ENCODE measurements around the gene PLRG1. TPM values are rescaled to one million over a fixed set of nuclear protein-coding genes. Genes with fewer than 3 reads are reported as not detected.

The PLRG1 gene
- total RNA-seq, 4 donors from 2014 or later, result 30.3 to 42.4 (median 31.9) TPM

DNA sequence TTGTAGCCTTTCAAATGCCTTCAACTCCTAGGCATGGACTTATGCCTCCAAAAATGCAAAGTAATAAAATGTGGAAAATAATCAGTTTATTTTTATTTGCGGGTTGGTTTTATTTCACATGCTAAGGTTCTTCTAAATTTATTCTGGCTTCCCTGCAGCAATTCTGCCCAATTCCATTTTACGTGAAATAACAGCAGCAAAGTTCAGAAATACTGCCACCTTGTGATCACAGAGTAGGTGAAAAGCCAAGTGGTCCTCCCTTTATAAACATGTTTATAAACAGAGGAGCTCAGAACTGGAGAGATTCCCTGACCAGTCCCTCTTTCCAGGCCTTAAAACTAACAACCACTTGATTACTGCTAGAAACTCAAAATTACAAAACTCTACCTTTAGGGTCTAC is 43.9 kb downstream of the PLRG1 start:
- intact Hi-C loops (cut with DNase I; ENCODE audit: low total_unique reads), result no loop called here
- TF ChIP-seq, protein P1, sequence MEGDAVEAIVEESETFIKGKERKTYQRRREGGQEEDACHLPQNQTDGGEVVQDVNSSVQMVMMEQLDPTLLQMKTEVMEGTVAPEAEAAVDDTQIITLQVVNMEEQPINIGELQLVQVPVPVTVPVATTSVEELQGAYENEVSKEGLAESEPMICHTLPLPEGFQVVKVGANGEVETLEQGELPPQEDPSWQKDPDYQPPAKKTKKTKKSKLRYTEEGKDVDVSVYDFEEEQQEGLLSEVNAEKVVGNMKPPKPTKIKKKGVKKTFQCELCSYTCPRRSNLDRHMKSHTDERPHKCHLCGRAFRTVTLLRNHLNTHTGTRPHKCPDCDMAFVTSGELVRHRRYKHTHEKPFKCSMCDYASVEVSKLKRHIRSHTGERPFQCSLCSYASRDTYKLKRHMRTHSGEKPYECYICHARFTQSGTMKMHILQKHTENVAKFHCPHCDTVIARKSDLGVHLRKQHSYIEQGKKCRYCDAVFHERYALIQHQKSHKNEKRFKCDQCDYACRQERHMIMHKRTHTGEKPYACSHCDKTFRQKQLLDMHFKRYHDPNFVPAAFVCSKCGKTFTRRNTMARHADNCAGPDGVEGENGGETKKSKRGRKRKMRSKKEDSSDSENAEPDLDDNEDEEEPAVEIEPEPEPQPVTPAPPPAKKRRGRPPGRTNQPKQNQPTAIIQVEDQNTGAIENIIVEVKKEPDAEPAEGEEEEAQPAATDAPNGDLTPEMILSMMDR (IDR thresholded peaks at IDR 0.05), result no peak
- no peak for TF ChIP-seq POLR2A (IDR thresholded peaks at IDR 0.05)
- H3K4me3 ChIP-seq (ENCODE audit: low read depth, poor library complexity, severe bottlenecking), result no peak overlapping the region
- WGBS, 2 donors, result 7 to 31% methylated on average over 2 of the region's 2 CpGs
- no peak for DNase-seq (ENCODE audit: low spot score in 2 of 2)

DNA sequence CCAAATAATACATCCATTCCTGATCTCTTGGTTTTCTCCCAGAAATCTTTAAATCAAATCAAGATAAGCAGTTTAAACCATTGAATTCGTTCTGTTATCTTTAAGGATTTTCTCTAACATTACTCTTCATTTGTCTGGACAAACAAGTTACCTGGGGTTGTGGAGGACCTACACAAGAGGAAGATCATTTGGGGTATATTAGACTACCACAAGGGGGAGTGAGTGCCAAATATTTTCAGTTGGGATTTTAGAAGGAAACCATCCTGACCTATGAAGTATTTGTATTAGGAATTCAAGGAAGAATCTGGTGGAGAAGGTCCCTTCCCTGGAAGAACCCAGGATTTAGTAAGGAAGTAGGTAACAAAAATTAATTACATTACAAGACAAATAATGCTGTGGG is 46.6 kb downstream of the PLRG1 start:
- 33 to 43% methylated on average over 1 of the region's 1 CpG for WGBS, 2 donors
- TF ChIP-seq, protein P1 (IDR thresholded peaks at IDR 0.05), result no peak
- no peak for TF ChIP-seq POLR2A (IDR thresholded peaks at IDR 0.05)
- no peak for DNase-seq (ENCODE audit: low spot score in 2 of 2)
- intact Hi-C loops (cut with DNase I; ENCODE audit: low total_unique reads), result no loop called here
- H3K4me3 ChIP-seq (ENCODE audit: low read depth, poor library complexity, severe bottlenecking), result no peak overlapping the region

DNA sequence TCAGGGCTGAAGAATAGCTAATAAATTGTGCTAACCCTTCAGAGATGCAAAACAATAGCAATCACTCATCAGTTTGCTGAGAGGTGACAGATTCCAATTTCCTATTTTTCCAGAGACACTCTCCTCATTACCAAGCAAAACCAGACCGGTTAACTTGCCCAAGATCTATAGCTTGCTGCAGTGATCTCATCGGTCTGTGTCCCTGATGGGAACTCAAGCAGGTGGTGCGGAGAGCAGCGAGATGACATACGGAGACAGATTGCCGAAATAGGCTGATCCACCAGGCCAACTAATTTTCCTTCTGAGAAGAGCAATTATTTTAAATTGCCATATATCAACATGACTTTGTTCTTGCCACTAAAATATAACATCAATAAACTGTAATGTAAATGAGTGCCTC is 48.1 kb downstream of the PLRG1 start:
- no peak for TF ChIP-seq POLR2A (IDR thresholded peaks at IDR 0.05)
- TF ChIP-seq, protein P1 (IDR thresholded peaks at IDR 0.05), result no peak
- intact Hi-C loops (cut with DNase I; ENCODE audit: low total_unique reads), result no loop called here
- WGBS, 2 donors, result 72 to 77% methylated on average over 6 of the region's 6 CpGs
- H3K4me3 ChIP-seq (ENCODE audit: low read depth, poor library complexity, severe bottlenecking), result no peak overlapping the region
- DNase-seq (ENCODE audit: low spot score in 2 of 2), result no peak

DNA sequence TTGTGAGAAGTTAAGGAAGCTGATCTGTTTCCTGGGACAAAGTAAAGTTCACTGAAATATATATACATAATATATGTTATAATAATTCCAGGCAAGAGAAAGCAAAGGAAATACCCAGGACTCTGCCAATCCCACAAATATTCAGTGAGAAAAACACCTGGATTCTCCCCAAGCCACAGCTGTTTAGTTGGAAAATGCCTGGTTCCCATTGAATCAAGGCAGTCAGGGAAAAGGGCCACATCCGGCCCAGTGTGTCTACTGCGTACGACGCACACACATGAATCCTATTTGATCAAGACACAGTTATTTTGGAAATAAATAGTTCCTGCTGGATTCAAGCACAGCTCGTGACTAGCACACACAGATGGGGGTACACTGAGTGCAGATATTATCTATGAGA is 52.3 kb downstream of the PLRG1 start:
- no peak for DNase-seq (ENCODE audit: low spot score in 2 of 2)
- no peak for TF ChIP-seq POLR2A (IDR thresholded peaks at IDR 0.05)
- TF ChIP-seq, protein P1 (IDR thresholded peaks at IDR 0.05), result no peak
- intact Hi-C loops (cut with DNase I; ENCODE audit: low total_unique reads), result no loop called here
- WGBS, 2 donors, result 63 to 74% methylated on average over 5 of the region's 5 CpGs
- no peak overlapping the region for H3K4me3 ChIP-seq (ENCODE audit: low read depth, poor library complexity, severe bottlenecking)

DNA sequence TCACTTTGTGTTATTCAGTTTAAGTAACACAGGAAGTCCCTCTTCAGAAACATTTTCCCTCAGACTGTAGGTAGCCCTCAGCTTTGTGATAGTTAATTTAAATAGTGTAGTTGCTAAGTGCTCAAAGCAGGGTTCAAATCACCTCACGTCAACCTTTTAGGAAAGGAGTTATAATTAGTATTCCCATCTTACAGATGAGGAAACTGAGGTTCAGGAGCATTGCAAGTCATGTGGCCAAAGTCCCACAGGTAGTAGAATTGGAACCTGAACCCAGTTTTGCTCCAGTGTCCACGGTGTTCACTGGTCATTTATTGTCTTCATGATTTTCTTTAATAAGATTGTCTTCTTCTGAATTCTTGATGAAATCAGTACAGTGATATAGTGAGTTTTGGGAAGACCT is 54.3 kb downstream of the PLRG1 start:
- 92 to 94% methylated on average over 2 of the region's 2 CpGs for whole genome bisulfite sequencing, 2 donors
- intact Hi-C loops (cut with DNase I; ENCODE audit: low total_unique reads), result no loop called here
- DNase-seq (ENCODE audit: low spot score in 2 of 2), result no peak
- TF ChIP-seq, protein P1 (IDR thresholded peaks at IDR 0.05), result no peak
- TF ChIP-seq POLR2A (IDR thresholded peaks at IDR 0.05), result no peak
- H3K4me3 ChIP-seq (ENCODE audit: low read depth, poor library complexity, severe bottlenecking), result no peak overlapping the region

DNA sequence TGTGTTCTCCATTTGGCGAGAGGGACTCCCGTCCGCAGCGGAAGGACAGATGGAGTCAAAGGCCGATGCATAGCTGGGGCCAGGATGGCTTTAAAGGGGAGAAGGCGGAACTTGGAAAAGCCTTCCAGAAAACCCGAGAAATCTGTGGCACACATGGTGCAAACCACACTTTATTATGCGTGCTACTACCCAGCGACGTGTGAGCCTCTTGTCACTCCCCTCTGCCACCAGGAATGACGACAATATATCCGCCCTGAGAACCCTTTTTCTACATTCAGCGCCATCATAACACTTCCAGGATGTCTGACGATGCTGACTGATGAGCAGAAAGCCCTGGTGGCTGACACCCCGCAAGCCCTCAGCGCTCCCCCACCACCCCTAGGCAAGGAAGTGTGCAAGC is 57.9 kb downstream of the PLRG1 start:
- no peak overlapping the region for H3K4me3 ChIP-seq (ENCODE audit: low read depth, poor library complexity, severe bottlenecking)

More for the DNA sequence above, 57.9 kb downstream of the PLRG1 start:
- no peak for TF ChIP-seq POLR2A (IDR thresholded peaks at IDR 0.05)
- TF ChIP-seq, protein P1 (IDR thresholded peaks at IDR 0.05), result no peak
- 14 to 21% methylated on average over 16 of the region's 16 CpGs for WGBS, 2 donors
- no peak for DNase-seq (ENCODE audit: low spot score in 2 of 2)
- intact Hi-C loops (cut with DNase I; ENCODE audit: low total_unique reads), result no loop called here

All from lower leg skin (tissue), 4 donors.